Epithelial cell of esophagus (primary cell): ENCODE measurements around the gene SLC8A1.

Source experiments
- DNase-seq: peaks from one replicate; pipeline ENCODE4 v3.0.0; 2010; ENCODE audit warnings: low read depth
- H3K4me3 ChIP-seq: 2 replicates; pipeline ENCODE4 v1.5.1; 2011; ENCODE audit warnings: mild to moderate bottlenecking, low read length, control low read depth
- CTCF ChIP-seq: IDR thresholded peaks from 2 replicates; pipeline ENCODE4 v1.5.1; 2011; ENCODE audit warnings: low read depth, mild to moderate bottlenecking, low read length, control low read depth, inconsistent platforms; ENCODE audit not compliant: insufficient read depth; ENCODE audit errors: missing control alignments

SLC8A1 gene

GRCh38 chr2:40430776-40431599 lies 20.9 kb downstream of the SLC8A1 start:
- H3K4me3 ChIP-seq, result no peak overlapping the region
- no peak for TF ChIP-seq CTCF
- DNase-seq, result no peak

GRCh38 chr2:40428439-40428838 lies 23.5 kb downstream of the SLC8A1 start:
- no peak for DNase-seq
- H3K4me3 ChIP-seq, result no peak overlapping the region

GRCh38 chr2:40421631-40422297 lies 30.1 kb downstream of the SLC8A1 start:
- no peak for DNase-seq
- no peak for TF ChIP-seq CTCF
- no peak overlapping the region for H3K4me3 ChIP-seq

More at GRCh38 chr2:40428439-40428838, 23.5 kb downstream of the SLC8A1 start:
- TF ChIP-seq CTCF, result no peak

GRCh38 chr2:40420478-40420877 lies 31.4 kb downstream of the SLC8A1 start:
- H3K4me3 ChIP-seq, result no peak overlapping the region
- no peak for DNase-seq
- no peak for TF ChIP-seq CTCF

- TF ChIP-seq CTCF, result no peak
- no peak overlapping the region for H3K4me3 ChIP-seq
- no peak for DNase-seq
These were observed 32.5 kb downstream of the SLC8A1 start for GRCh38 chr2:40419364-40419762.

- no peak overlapping the region for H3K4me3 ChIP-seq
- TF ChIP-seq CTCF, result no peak
- DNase-seq, result no peak
These were observed 33.1 kb downstream of the SLC8A1 start for GRCh38 chr2:40418614-40419363.
